Panc1 (cell line): Measurements from ENCODE around the gene CNOT11. TPM values are rescaled to one million over a fixed set of nuclear protein-coding genes. Genes with fewer than 3 reads are reported as not detected.

Experiments
- ATAC-seq: fragments of 200-7000 bp; cut with Tn5 transposase; 2 replicates; pipeline ENCODE4 v1.9.1; 2020; ENCODE audit warnings: mild to moderate bottlenecking, moderate library complexity
- BruUV-seq: library from RNA; stranded (reverse); fragments of 400-500 nt; replicated peaks from 2 replicates; lab custom pipeline; 2021; lab: Mats Ljungman, UMichigan
- CTCF ChIA-PET: fragments of 300-600 bp; sonication (Branson Sonifier 250); formaldehyde crosslinking; loops from one replicate; lab custom pipeline; 2022; ENCODE audit warnings: antibody characterized with exemption; lab: Charles Lee
- POLR2A ChIA-PET: fragments of 300-600 bp; sonication (Branson Sonifier 250); formaldehyde crosslinking; loops from one replicate; lab custom pipeline; 2022; ENCODE audit warnings: antibody characterized with exemption; lab: Charles Lee
- DNase-seq: peaks from one replicate; pipeline ENCODE4 v3.0.0-alpha.2; 2010; ENCODE audit warnings: low read depth, low spot score
- H3K27ac ChIP-seq: 2 replicates; pipeline ENCODE4 v1.5.1; 2011; ENCODE audit warnings: mild to moderate bottlenecking, low read length, inconsistent platforms
- H3K27me3 ChIP-seq: fragments of 200-500 bp; sonication (Bioruptor generic); 2 replicates; pipeline ENCODE4 v1.6.0; 2014; ENCODE audit warnings: low read length, inconsistent platforms; ENCODE audit not compliant: control insufficient read depth, insufficient read depth
- H3K36me3 ChIP-seq: fragments of 200-500 bp; sonication (Bioruptor generic); 2 replicates; pipeline ENCODE4 v1.5.1; 2014; ENCODE audit warnings: inconsistent platforms, mild to moderate bottlenecking, low read length, moderate library complexity; ENCODE audit not compliant: control insufficient read depth, insufficient read depth
- H3K4me1 ChIP-seq: 2 replicates; pipeline ENCODE4 v1.5.1; 2011; ENCODE audit warnings: inconsistent platforms, mild to moderate bottlenecking, low read length, moderate library complexity; ENCODE audit not compliant: control insufficient read depth, insufficient read depth
- H3K4me3 ChIP-seq, 2 experiments: 2 replicates each; pipeline ENCODE4 v1.5.1; 2011 to 2012; ENCODE audit warnings: low read depth in 2 of 2, low read length in 2 of 2, mild to moderate bottlenecking in 2 of 2, inconsistent platforms in 1 of 2, moderate library complexity in 1 of 2
- H3K9me3 ChIP-seq: fragments of 200-500 bp; sonication (Bioruptor generic); 2 replicates; pipeline ENCODE4 v1.5.1; 2014; ENCODE audit warnings: low read depth, mild to moderate bottlenecking, inconsistent platforms, low read length, moderate library complexity; ENCODE audit not compliant: control insufficient read depth, insufficient read depth
- CTCF ChIP-seq: fragments of 450-650 bp; IDR thresholded peaks from 2 replicates; pipeline ENCODE4 v1.5.1; 2017; ENCODE audit warnings: mild to moderate bottlenecking
- POLR2AphosphoS5 ChIP-seq: IDR thresholded peaks from 2 replicates; pipeline ENCODE4 v1.6.1; 2012; ENCODE audit warnings: mild to moderate bottlenecking, low read depth, low read length, moderate library complexity
- REST ChIP-seq, 2 experiments: IDR thresholded peaks; 2 replicates each; pipeline ENCODE4 v1.6.1; 2011 to 2012; ENCODE audit warnings: low read depth in 2 of 2, control low read depth in 1 of 2, low read length in 1 of 2, mild to moderate bottlenecking in 1 of 2, moderate library complexity in 1 of 2; ENCODE audit not compliant: insufficient read depth in 1 of 2
- SIN3A ChIP-seq: IDR thresholded peaks from 2 replicates; pipeline ENCODE4 v1.6.1; 2012; ENCODE audit warnings: low read depth, mild to moderate bottlenecking, low read length, moderate library complexity, borderline replicate concordance; ENCODE audit not compliant: insufficient read depth
- TCF7L2 ChIP-seq: IDR thresholded peaks from 2 replicates; pipeline ENCODE4 v1.6.1; 2011; ENCODE audit warnings: mild to moderate bottlenecking, low read depth, low read length, inconsistent platforms
- in situ Hi-C: cut with HindIII; loops from 2 replicates; pipeline ENCODE4 v1.10.0; 2016; ENCODE audit warnings: low sequenced_read_pairs, low pct_unique_long_range_greater_than_20kb
- intact Hi-C: fragments of 100-400 bp; cut with micrococcal nuclease; formaldehyde crosslinking; loops from one replicate; pipeline ENCODE4 v1.10.0; 2022; ENCODE audit not compliant: unreplicated experiment
- total RNA-seq: library from RNA; stranded (reverse); gene quantifications from one replicate; pipeline ENCODE4 v1.2.1, GENCODE V29; 2021; ENCODE audit not compliant: unreplicated experiment

The CNOT11 gene
- total RNA-seq, 1 experiment from 2014 or later: 58.3 TPM

GRCh38 chr2:101299604-101300003 is 46.9 kb downstream of the CNOT11 start:
- ATAC-seq (no peak), DNase-seq (no peak)
- Histone ChIP-seq H3K4me3 (no peak overlapping the region), H3K27ac (no peak overlapping the region), H3K36me3 (peaks cover 5% of the 10 kb centered on the region; the same call in 1 of the 2 replicates), H3K27me3 (no peaks in the 10 kb centered on the region), H3K9me3 (no peaks in the 10 kb centered on the region), H3K4me1 (no peaks in the 10 kb centered on the region)
- ChIA-PET CTCF (no interaction called here), POLR2A (no interaction called here)
- no peak for TF ChIP-seq CTCF
- no peak for TF ChIP-seq POLR2AphosphoS5
- no peak for TF ChIP-seq TCF7L2
- no peak for TF ChIP-seq SIN3A
- TF ChIP-seq REST (IDR thresholded peaks at IDR 0.05; ENCODE audit: insufficient read depth in 1 of 2, low read depth in 2 of 2, low read length in 1 of 2): no peak
- in situ Hi-C loops: no loop called here
- intact Hi-C loops: no loop called here
- no TSS peak for BruUV-seq

DNA sequence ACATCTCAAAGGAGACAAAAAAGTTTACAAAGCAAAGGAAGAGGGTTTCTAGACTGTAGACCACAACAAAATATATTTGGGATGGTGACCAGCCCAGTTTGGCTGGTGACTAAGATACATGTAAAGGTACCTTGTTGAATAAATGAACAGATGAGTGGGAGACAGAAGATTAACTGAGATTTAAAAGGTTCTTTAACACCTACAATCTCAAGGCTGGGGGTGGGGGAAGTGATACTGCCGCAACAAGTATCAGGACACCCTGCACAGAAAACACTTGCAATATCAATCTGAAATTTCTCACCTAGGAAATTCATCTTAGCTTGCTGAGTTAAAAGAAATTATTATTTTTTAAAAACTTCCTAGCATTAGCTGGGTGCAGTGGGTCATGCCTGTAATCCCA is 47.5 kb downstream of the CNOT11 start:
- Histone ChIP-seq H3K9me3 (no peaks in the 10 kb centered on the region), H3K36me3 (no peaks in the 10 kb centered on the region), H3K4me3 (no peak overlapping the region), H3K27ac (no peak overlapping the region), H3K4me1 (peaks cover 2% of the 10 kb centered on the region), H3K27me3 (no peaks in the 10 kb centered on the region)
- CTCF ChIA-PET: interaction anchor here (0.6 kb wide), 1 partner anchor 82 kb away, joined by 9 read pairs; no protein-coding TSS in a partner anchor
- ATAC-seq (no peak), DNase-seq (no peak)
- in situ Hi-C loops (no loop called here), intact Hi-C loops (no loop called here)
- BruUV-seq: no TSS peak
- TF ChIP-seq REST (IDR thresholded peaks at IDR 0.05; ENCODE audit: insufficient read depth in 1 of 2, low read depth in 2 of 2, low read length in 1 of 2) (no peak), POLR2AphosphoS5 (no peak), TCF7L2 (no peak), SIN3A (no peak), CTCF (no peak)
- POLR2A ChIA-PET: no interaction called here
